HG03558 (cell line): ENCODE data around the gene SAMD14.

Experiments used
- ATAC-seq: cut with Tn5 transposase; IDR thresholded peaks from one replicate; pipeline ENCODE4 v1.9.1; 2021; ENCODE audit warnings: moderate number of reproducible peaks; ENCODE audit not compliant: unreplicated experiment; ENCODE audit errors: extremely low read depth

The SAMD14 gene

GRCh38 chr17:50117202-50118051, 12.5 kb downstream of the SAMD14 start:
- no peak for ATAC-seq

GRCh38 chr17:50115756-50116155, 14.2 kb downstream of the SAMD14 start:
- no peak for ATAC-seq

DNA sequence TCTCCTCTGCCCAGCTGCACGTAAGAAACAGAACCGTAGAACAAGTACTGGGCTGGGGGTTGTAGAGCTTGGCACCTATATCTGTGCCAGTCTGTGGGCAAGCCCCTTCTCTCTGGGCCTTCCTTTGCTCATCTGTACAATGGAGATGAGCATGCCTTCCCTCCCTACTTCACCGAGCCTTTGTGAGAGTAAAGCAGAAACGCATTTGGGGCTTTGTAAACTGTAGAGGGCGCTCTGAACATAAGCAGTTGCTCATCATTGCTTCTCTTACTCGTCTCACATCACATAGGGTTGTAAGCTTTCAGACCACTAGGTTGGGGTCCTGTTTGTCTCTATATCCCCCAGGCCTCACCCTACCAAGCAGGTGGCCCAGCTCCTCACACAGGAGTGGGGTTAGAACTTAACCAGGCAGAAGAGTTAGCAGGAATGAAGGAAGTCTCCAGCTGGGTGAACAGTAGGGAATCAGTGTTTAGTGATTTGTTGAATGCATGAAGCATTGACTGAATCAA, 15.1 kb downstream of the SAMD14 start:
- no peak for ATAC-seq

GRCh38 chr17:50114401-50114800, 15.6 kb downstream of the SAMD14 start:
- ATAC-seq: no peak

DNA sequence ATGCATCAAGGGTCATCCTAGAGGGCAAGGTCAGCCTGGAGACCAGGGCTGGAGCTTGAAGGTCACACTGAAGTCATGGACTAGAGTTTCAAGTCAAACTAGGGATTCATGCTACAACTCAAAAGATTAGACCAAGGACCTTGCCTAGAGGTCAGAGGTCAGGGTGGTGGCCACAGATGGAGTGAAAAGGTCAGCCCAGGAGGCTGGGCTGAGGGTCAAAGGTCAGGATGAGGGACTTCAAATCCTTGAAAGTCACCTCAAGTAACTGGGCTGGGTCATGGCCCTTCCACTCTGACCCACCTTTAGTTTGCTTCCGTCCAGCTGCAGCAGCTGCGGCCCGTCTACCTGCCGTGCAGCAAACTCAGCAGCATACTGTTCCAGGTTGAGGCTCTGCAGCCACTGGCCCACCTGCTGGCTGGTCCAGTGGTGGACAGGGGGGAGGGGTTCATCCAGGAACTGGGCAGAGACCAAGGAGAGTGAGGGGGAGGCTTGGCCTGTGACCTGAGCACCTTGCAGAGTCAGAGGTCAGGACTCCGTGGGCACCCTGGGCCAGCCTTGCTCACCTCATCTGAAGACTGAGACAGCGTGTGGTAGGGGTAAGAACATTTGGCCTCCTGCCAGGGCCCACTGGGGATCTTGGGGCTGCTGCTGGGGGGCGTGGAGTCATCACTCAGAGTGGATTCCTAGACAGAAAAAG, 16.2 kb downstream of the SAMD14 start:
- no peak for ATAC-seq

- ATAC-seq: no peak
These were observed 17.3 kb downstream of the SAMD14 start for GRCh38 chr17:50112694-50113093.

GRCh38 chr17:50111673-50112655, 18.0 kb downstream of the SAMD14 start:
- ATAC-seq: no peak

GRCh38 chr17:50110591-50111349, 19.2 kb downstream of the SAMD14 start:
- ATAC-seq: no peak

DNA sequence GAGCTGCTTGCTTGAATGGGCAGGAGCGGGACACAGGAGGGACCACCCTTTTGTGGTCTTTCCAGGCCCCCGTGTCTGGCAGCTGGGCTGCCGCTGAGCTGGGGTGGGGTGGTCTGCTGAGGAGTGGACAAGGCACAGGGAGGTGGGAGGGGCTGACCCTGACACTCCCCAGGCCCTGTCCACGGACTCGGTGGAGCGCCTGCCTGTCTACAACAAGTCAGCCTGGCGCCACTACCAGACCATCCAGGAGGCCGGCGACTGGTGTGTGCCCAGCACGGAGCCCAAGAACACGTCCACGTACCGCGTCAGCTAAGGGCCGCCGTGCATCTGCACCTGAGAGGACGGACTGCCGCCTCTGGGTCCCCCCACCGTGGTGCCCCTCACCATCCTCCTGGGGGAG, 20.2 kb downstream of the SAMD14 start:
- no peak for ATAC-seq

- ATAC-seq: no peak
These were observed 20.8 kb downstream of the SAMD14 start for GRCh38 chr17:50109207-50109606.

- no peak for ATAC-seq
These were observed 21.4 kb downstream of the SAMD14 start for GRCh38 chr17:50108556-50108955.

DNA sequence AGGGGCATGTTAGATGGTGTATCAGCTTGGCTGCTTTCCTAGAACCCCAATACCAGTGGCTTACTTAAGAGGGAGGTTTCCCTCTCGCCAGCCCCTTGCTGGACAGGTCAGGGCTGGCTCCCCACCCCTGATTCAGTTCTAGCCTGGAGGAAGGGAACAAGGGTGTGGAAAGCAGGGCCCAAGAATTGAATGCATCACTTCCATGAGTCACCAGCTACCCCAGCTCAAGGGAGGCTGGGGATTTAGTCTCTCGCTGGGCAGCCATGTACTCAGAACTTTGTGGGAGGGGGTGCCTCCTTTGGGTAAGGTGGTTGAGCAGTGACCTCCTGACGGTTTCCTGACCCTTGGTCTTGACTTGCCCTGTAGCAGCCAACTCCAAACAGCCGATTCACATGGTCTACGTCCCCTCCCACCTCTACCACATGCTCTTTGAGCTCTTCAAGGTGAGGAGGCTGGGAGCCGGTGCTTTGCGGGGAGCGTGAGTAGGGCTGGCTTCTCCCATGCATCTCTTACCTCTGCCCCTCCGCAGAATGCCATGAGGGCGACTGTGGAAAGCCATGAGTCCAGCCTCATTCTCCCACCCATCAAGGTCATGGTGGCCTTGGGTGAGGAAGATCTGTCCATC, 22.1 kb downstream of the SAMD14 start:
- no peak for ATAC-seq

DNA sequence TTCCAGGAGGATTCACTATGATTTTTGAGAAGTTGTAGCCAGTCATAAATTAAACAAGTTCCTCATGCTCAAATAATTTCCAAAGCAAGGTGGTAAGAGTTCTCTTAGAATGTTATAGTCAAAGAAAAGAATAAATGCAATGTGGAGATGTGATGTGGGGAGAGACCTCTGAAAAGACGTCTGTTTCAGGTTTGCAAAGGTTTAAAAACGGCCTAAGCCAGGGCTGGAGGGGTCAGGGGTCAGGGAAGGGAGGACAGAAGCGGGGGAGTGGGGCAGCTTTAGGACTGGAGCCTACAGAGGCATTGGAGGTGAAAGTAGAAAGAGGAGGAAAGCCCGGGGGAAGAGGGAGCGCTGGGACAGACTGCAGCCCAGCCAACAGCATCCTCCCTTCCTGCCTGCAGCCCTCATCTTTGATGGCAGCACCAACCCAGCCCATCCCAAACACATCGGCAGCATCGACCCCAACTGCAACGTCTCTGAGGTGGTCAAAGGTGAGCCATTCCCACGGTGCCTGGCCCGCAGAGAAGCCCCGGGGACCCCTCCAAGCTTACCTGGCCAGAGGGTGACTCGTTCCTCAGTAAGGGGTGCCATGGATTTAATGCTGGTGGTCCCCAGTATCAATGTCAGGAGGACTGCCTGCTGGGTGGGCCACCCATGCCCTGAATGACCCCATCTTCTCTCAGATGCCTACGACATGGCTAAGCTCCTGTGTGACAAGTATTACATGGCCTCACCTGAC, 23.4 kb downstream of the SAMD14 start:
- no peak for ATAC-seq

GRCh38 chr17:50105811-50106210, 24.1 kb downstream of the SAMD14 start:
- no peak for ATAC-seq

- no peak for ATAC-seq
These were observed 26.0 kb downstream of the SAMD14 start for GRCh38 chr17:50103941-50104340.

- no peak for ATAC-seq
These were observed 26.7 kb downstream of the SAMD14 start for GRCh38 chr17:50103252-50103651.

DNA sequence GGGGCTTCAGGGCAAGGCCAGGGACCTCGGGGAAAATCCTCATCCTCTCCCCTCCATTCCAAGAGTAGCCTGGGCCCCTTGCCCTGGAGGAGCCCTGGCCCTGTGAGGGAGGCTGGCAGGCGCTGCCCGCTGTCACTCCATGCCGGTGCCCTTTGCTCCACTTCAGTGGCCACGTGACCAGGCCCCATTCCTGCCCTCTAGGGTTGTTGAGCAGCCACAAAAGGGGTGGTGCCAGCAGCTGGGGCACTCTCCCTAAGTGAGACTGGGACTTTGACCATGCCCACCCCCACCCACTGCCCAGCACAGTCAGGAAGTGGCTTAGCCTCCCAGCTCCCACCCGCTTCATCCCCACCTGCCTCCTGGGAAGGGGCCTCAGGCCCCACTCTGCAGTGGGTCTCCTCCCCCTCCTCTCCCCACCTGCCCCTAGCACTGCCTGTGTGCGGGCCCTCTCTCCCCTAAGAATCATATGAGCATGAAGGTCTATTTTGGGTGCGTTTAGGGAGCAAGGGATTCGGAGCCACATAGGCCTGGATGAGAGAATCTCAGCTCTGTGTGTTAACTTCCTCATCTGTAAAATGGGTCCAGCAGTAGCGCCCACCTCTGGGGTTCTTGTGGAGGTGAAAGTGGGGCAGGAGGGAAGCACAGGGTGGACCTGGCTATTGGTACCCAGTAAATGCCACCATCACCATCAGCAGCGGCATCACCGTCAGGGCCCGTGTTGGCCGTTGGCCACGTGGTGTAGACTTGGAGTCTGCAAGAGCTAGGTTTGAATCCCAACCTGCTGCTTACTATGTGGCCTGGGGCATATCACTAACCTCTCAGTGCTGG, 27.6 kb downstream of the SAMD14 start:
- ATAC-seq: no peak
